Measurements from ENCODE around the gene WT1. TPM values are rescaled to one million over a fixed set of nuclear protein-coding genes. Genes with fewer than 3 reads are reported as not detected.

Gene WT1
- total and polyA plus RNA-seq, 4 donors, result 0.05 to 0.06 TPM; not detected in 2

GRCh38 chr11:32387411-32387810, 47.9 kb downstream of the WT1 start:
- H3K27me3 ChIP-seq (ENCODE audit: control insufficient read depth in 4 of 4, insufficient read depth in 4 of 4, low read length in 3 of 4), result no peaks in the 10 kb centered on the region
- no peak overlapping the region for H3K4me3 ChIP-seq (ENCODE audit: low read depth in 1 of 3, low read length in 3 of 3)
- H3K9ac ChIP-seq (ENCODE audit: low read depth in 1 of 2, low read length in 2 of 2), result no peak overlapping the region
- 80% methylated on average over 4 of the region's 4 CpGs for WGBS
- no peaks in the 10 kb centered on the region for H3K36me3 ChIP-seq (ENCODE audit: control insufficient read depth in 4 of 4, insufficient read depth in 3 of 4, low read depth in 1 of 4, low read length in 3 of 4)
- no peaks in the 10 kb centered on the region for H3K9me3 ChIP-seq (ENCODE audit: control insufficient read depth in 4 of 4, low read length in 3 of 4)
- TF ChIP-seq ATF3 (IDR thresholded peaks at IDR 0.05) (no peak), HNF4A (conservative IDR thresholded peaks at IDR 0.05) (no peak), EGR1 (IDR thresholded peaks at IDR 0.05; ENCODE audit: low read depth in 2 of 2) (no peak)
- no peaks in the 10 kb centered on the region for H3K4me1 ChIP-seq (ENCODE audit: control insufficient read depth in 4 of 4, insufficient read depth in 4 of 4, low read length in 3 of 4)
- H3K27ac ChIP-seq (ENCODE audit: low read depth in 1 of 2, low read length in 2 of 2), result no peak overlapping the region
- no peak for DNase-seq (ENCODE audit: low spot score)

GRCh38 chr11:32386770-32387377, 48.5 kb downstream of the WT1 start:
- no peaks in the 10 kb centered on the region for H3K27me3 ChIP-seq (ENCODE audit: control insufficient read depth in 4 of 4, insufficient read depth in 4 of 4, low read length in 3 of 4)
- no peak for DNase-seq (ENCODE audit: low spot score)
- 27% methylated on average over 8 of the region's 8 CpGs for WGBS
- no peaks in the 10 kb centered on the region for H3K4me1 ChIP-seq (ENCODE audit: control insufficient read depth in 4 of 4, insufficient read depth in 4 of 4, low read length in 3 of 4)
- no peak overlapping the region for H3K27ac ChIP-seq (ENCODE audit: low read depth in 1 of 2, low read length in 2 of 2)
- H3K36me3 ChIP-seq (ENCODE audit: control insufficient read depth in 4 of 4, insufficient read depth in 3 of 4, low read depth in 1 of 4, low read length in 3 of 4), result no peaks in the 10 kb centered on the region
- H3K4me3 ChIP-seq (ENCODE audit: low read depth in 1 of 3, low read length in 3 of 3), result no peak overlapping the region
- no peak for TF ChIP-seq JUND (IDR thresholded peaks at IDR 0.05)
- TF ChIP-seq GABPA (IDR thresholded peaks at IDR 0.05 in 1 of 2, conservative IDR thresholded peaks at IDR 0.05 in 1 of 2), result no peak
- TF ChIP-seq EGR1 (IDR thresholded peaks at IDR 0.05; ENCODE audit: low read depth in 2 of 2), result no peak
- no peak for TF ChIP-seq RXRA (IDR thresholded peaks at IDR 0.05)
- no peak for TF ChIP-seq REST (IDR thresholded peaks at IDR 0.05)
- no peak for TF ChIP-seq CTCF (IDR thresholded peaks at IDR 0.05; ENCODE audit: low read depth, low read length, missing input control)
- no peak for TF ChIP-seq ZBTB33 (IDR thresholded peaks at IDR 0.05)
- H3K9me3 ChIP-seq (ENCODE audit: control insufficient read depth in 4 of 4, low read length in 3 of 4), result no peaks in the 10 kb centered on the region
- H3K9ac ChIP-seq (ENCODE audit: low read depth in 1 of 2, low read length in 2 of 2), result no peak overlapping the region

Data from liver (tissue), 9 donors.